OCI-LY7 (cell line): ENCODE results near the gene ALDH3A1. TPM values are rescaled to one million over a fixed set of nuclear protein-coding genes. Genes with fewer than 3 reads are reported as not detected.

ENCODE experiments used
- BruUV-seq: library from RNA; stranded (reverse); fragments of 400-500 nt; replicated peaks from 2 replicates; lab custom pipeline; 2021; lab: Mats Ljungman, UMichigan
- CTCF ChIA-PET: fragments of 300-600 bp; sonication (Branson Sonifier 250); formaldehyde crosslinking; loops from one replicate; lab custom pipeline; 2022; ENCODE audit warnings: antibody characterized with exemption; ENCODE audit not compliant: unreplicated experiment; lab: Charles Lee
- POLR2A ChIA-PET: fragments of 300-600 bp; sonication (Branson Sonifier 250); formaldehyde crosslinking; loops from one replicate; lab custom pipeline; 2022; ENCODE audit warnings: antibody characterized with exemption; lab: Charles Lee
- DNase-seq: peaks from one replicate; pipeline ENCODE4 v3.0.0-alpha.2; 2015; ENCODE audit warnings: low spot score
- H2AFZ ChIP-seq: fragments of 200-600 bp; sonication (generic), shearing (Covaris generic); 2 replicates; pipeline ENCODE4 v1.6.1; 2014; ENCODE audit warnings: mild to moderate bottlenecking, antibody characterized with exemption, low read length, moderate library complexity
- H3K27ac ChIP-seq: fragments of 200-600 bp; sonication (generic); 2 replicates; pipeline ENCODE4 v1.5.1; 2014; ENCODE audit warnings: mixed run types, low read depth, mild to moderate bottlenecking, moderate library complexity, low read length, inconsistent platforms; ENCODE audit not compliant: poor library complexity, severe bottlenecking
- H3K36me3 ChIP-seq: fragments of 200-600 bp; sonication (generic); 2 replicates; pipeline ENCODE4 v1.6.1; 2014; ENCODE audit warnings: mild to moderate bottlenecking, antibody characterized with exemption, low read length, moderate library complexity, mixed read lengths; ENCODE audit not compliant: insufficient read depth
- H3K4me1 ChIP-seq: fragments of 200-600 bp; sonication (generic); 2 replicates; pipeline ENCODE4 v1.5.1; 2014; ENCODE audit warnings: mild to moderate bottlenecking, low read length; ENCODE audit not compliant: insufficient read depth, poor library complexity, severe bottlenecking
- H3K4me2 ChIP-seq: fragments of 200-600 bp; sonication (generic); 2 replicates; pipeline ENCODE4 v1.6.1; 2014; ENCODE audit warnings: mild to moderate bottlenecking, low read length
- H3K4me3 ChIP-seq: fragments of 200-600 bp; sonication (generic); 2 replicates; pipeline ENCODE4 v1.5.1; 2014; ENCODE audit warnings: mild to moderate bottlenecking, low read depth, low read length; ENCODE audit not compliant: poor library complexity, severe bottlenecking
- H3K79me2 ChIP-seq: fragments of 200-600 bp; sonication (generic); 2 replicates; pipeline ENCODE4 v1.6.1; 2016; ENCODE audit warnings: low read depth, mild to moderate bottlenecking, low read length, moderate library complexity, mixed read lengths; ENCODE audit not compliant: insufficient read depth
- H3K9me2 ChIP-seq: fragments of 200-600 bp; sonication (generic); 2 replicates; pipeline ENCODE4 v1.6.1; 2016; ENCODE audit warnings: mild to moderate bottlenecking, low read length, mixed read lengths; ENCODE audit not compliant: insufficient read depth
- H3K9me3 ChIP-seq: fragments of 200-600 bp; sonication (generic); 2 replicates; pipeline ENCODE4 v1.6.1; 2014; ENCODE audit warnings: mild to moderate bottlenecking, mixed run types, low read length, mixed read lengths
- H4K20me1 ChIP-seq: fragments of 200-600 bp; sonication (generic); 2 replicates; pipeline ENCODE4 v1.6.1; 2014; ENCODE audit warnings: mild to moderate bottlenecking, antibody characterized with exemption, low read length, moderate library complexity, mixed read lengths; ENCODE audit not compliant: insufficient read depth
- EZH2phosphoT487 ChIP-seq: fragments of 200-600 bp; sonication (generic); IDR thresholded peaks from 2 replicates; pipeline ENCODE4 v1.6.1; 2018; ENCODE audit warnings: low read depth, borderline replicate concordance, mild to moderate bottlenecking, mixed run types, antibody characterized with exemption, low read length, moderate library complexity, mixed read lengths
- intact Hi-C: fragments of 100-400 bp; cut with micrococcal nuclease; formaldehyde crosslinking; loops from one replicate; pipeline ENCODE4 v1.10.0; 2022; ENCODE audit not compliant: unreplicated experiment
- total RNA-seq, 2 experiments: library from RNA; depleted of rRNA in 1 of 2; stranded (reverse); fragments of >200 nt in 1 of 2; shearing (Covaris generic) in 1 of 2; gene quantifications; 2 replicates each; pipeline ENCODE4 v1.2.3, GENCODE V29; 2014 to 2022
- TF ChIP-seq, protein P1 (sequence below): fragments of 200-600 bp; sonication (generic); conservative IDR thresholded peaks from 2 replicates; pipeline ENCODE4 v1.5.1; 2014; ENCODE audit warnings: mild to moderate bottlenecking, antibody characterized with exemption, low read length, moderate library complexity, mixed read lengths

ALDH3A1 gene
- total RNA-seq, 2 experiments from 2014 or later, result 0.16 TPM; not detected in 1

DNA sequence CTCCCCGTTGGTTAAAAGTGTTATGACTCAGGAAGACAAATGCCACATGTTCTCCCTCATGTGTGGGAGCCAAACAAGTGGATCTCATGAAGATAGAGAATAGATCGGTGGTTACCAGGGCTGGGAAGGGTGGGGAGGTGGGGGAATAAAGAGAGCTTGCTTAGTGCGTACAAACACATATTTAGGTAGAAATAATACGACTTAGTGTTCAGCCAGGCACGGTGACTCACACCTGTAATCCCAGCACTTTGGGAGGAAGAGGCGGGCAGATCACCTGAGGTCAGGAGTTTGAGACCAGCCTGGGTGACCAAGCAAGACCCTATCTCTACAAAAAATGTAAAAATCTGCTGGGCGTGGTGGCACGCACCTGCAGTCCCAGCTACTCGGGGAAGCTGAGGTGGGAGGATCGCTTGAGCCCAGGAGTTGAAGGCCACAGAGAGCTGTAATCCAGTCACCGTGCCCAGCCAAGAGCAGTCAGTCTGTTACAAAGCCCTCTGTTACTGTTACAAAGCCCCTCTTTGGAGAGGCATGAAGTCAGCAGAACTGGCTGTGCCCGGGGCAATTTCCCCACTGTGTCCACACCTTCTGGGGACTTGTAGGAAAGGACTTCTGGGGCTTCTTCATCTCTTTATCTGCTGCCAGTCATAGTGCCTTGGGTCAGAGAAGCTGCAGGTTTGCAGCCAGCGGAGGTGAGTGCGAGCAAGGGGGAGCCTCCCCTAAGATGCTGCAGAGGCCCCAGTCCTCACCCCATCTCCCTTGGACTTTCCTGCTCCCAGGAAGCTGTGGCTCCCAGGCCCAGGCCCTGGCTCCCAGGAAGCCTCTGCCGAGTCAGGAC lies 4.3 kb upstream of the ALDH3A1 start:
- intact Hi-C loops, result no loop called here
- ChIA-PET POLR2A (interaction anchor here (0.7 kb wide), 1 partner anchor 104 kb away, joined by 3 read pairs; the partner anchor contains the start of gene ALDH3A2), CTCF (no interaction called here)
- H3K27ac ChIP-seq, result no peak overlapping the region
- no peak for DNase-seq
- H3K36me3 ChIP-seq, result no peaks in the 10 kb centered on the region
- no peaks in the 10 kb centered on the region for H4K20me1 ChIP-seq
- no TSS peak for BruUV-seq
- no peaks in the 10 kb centered on the region for H3K79me2 ChIP-seq
- H3K4me3 ChIP-seq, result no peak overlapping the region
- peaks cover 13% of the 10 kb centered on the region for H3K4me1 ChIP-seq
- H3K9me2 ChIP-seq, result no peaks in the 10 kb centered on the region
- no peaks in the 10 kb centered on the region for H3K9me3 ChIP-seq
- no peak for TF ChIP-seq EZH2phosphoT487
- TF ChIP-seq, protein P1, sequence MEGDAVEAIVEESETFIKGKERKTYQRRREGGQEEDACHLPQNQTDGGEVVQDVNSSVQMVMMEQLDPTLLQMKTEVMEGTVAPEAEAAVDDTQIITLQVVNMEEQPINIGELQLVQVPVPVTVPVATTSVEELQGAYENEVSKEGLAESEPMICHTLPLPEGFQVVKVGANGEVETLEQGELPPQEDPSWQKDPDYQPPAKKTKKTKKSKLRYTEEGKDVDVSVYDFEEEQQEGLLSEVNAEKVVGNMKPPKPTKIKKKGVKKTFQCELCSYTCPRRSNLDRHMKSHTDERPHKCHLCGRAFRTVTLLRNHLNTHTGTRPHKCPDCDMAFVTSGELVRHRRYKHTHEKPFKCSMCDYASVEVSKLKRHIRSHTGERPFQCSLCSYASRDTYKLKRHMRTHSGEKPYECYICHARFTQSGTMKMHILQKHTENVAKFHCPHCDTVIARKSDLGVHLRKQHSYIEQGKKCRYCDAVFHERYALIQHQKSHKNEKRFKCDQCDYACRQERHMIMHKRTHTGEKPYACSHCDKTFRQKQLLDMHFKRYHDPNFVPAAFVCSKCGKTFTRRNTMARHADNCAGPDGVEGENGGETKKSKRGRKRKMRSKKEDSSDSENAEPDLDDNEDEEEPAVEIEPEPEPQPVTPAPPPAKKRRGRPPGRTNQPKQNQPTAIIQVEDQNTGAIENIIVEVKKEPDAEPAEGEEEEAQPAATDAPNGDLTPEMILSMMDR, result no peak
- no peak overlapping the region for H2AFZ ChIP-seq
- no peak overlapping the region for H3K4me2 ChIP-seq

DNA sequence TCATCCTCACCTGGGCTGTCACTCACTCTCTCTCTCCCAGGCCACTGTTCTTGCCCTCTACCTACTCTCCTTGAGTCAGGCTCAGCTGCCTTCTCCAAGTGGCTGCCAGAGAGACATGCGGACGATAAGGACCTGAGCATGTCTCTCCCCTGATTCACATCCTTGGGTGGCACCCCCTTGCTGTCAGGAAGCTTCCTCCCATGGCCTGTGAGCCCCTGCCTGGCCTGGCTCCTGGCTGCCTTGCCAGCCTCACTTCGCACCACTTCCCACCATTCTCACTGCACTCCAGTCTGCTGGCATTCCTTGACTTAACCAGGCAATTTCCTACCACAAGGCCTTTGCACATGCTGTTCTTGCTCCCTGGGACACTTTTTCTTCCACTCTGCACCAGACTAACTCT lies 2.7 kb upstream of the ALDH3A1 start:
- H3K9me2 ChIP-seq, result no peaks in the 10 kb centered on the region
- no peak overlapping the region for H3K4me3 ChIP-seq
- H3K27ac ChIP-seq, result no peak overlapping the region
- no peak for DNase-seq
- H3K4me2 ChIP-seq, result no peak overlapping the region
- H4K20me1 ChIP-seq, result no peaks in the 10 kb centered on the region
- TF ChIP-seq, protein P1, result no peak
- no peak for TF ChIP-seq EZH2phosphoT487
- no peaks in the 10 kb centered on the region for H3K9me3 ChIP-seq
- ChIA-PET CTCF (no interaction called here), POLR2A (no interaction called here)
- no peaks in the 10 kb centered on the region for H3K36me3 ChIP-seq
- H3K4me1 ChIP-seq, result peaks cover 13% of the 10 kb centered on the region
- no TSS peak for BruUV-seq
- intact Hi-C loops, result no loop called here
- H3K79me2 ChIP-seq, result no peaks in the 10 kb centered on the region
- no peak overlapping the region for H2AFZ ChIP-seq

- TF ChIP-seq EZH2phosphoT487, result no peak
- TF ChIP-seq, protein P1, result no peak
- CTCF ChIA-PET, result no interaction called here
Measured at GRCh38 chr17:19750020-19750572, 2.0 kb upstream of the ALDH3A1 start.

More at GRCh38 chr17:19750020-19750572, 2.0 kb upstream of the ALDH3A1 start:
- no TSS peak for BruUV-seq
- Histone ChIP-seq H3K36me3 (no peaks in the 10 kb centered on the region), H3K4me3 (no peak overlapping the region), H2AFZ (no peak overlapping the region), H3K9me3 (no peaks in the 10 kb centered on the region), H3K27ac (no peak overlapping the region), H3K79me2 (no peaks in the 10 kb centered on the region), H3K4me1 (peaks cover 10% of the 10 kb centered on the region), H3K9me2 (no peaks in the 10 kb centered on the region), H3K4me2 (no peak overlapping the region), H4K20me1 (no peaks in the 10 kb centered on the region)
- intact Hi-C loops, result no loop called here
- DNase-seq, result no peak
- POLR2A ChIA-PET, result no interaction called here
